ENCODE data around the gene SUMO4.

Gene SUMO4

GRCh38 chr6:149371154-149371553 is 28.9 kb upstream of the SUMO4 start:
- no peak for DNase-seq (ENCODE audit: low read depth)
- H3K4me3 ChIP-seq (ENCODE audit: low read depth, low read length), result no peak overlapping the region
- TF ChIP-seq MYC (IDR thresholded peaks at IDR 0.05; ENCODE audit: low read depth, low read length) (no peak), MAX (IDR thresholded peaks at IDR 0.05; ENCODE audit: low read depth, low read length) (no peak), POLR2A (IDR thresholded peaks at IDR 0.05; ENCODE audit: extremely low read depth, insufficient read length) (no peak)
- TF ChIP-seq, protein P1, sequence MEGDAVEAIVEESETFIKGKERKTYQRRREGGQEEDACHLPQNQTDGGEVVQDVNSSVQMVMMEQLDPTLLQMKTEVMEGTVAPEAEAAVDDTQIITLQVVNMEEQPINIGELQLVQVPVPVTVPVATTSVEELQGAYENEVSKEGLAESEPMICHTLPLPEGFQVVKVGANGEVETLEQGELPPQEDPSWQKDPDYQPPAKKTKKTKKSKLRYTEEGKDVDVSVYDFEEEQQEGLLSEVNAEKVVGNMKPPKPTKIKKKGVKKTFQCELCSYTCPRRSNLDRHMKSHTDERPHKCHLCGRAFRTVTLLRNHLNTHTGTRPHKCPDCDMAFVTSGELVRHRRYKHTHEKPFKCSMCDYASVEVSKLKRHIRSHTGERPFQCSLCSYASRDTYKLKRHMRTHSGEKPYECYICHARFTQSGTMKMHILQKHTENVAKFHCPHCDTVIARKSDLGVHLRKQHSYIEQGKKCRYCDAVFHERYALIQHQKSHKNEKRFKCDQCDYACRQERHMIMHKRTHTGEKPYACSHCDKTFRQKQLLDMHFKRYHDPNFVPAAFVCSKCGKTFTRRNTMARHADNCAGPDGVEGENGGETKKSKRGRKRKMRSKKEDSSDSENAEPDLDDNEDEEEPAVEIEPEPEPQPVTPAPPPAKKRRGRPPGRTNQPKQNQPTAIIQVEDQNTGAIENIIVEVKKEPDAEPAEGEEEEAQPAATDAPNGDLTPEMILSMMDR (IDR thresholded peaks at IDR 0.05; ENCODE audit: low read depth, low read length), result no peak

- no peak overlapping the region for H3K4me3 ChIP-seq (ENCODE audit: low read depth, low read length)
- no peak for DNase-seq (ENCODE audit: low read depth)
- no peak for TF ChIP-seq MAX (IDR thresholded peaks at IDR 0.05; ENCODE audit: low read depth, low read length)
- no peak for TF ChIP-seq MYC (IDR thresholded peaks at IDR 0.05; ENCODE audit: low read depth, low read length)
- no peak for TF ChIP-seq POLR2A (IDR thresholded peaks at IDR 0.05; ENCODE audit: extremely low read depth, insufficient read length)
- TF ChIP-seq, protein P1 (IDR thresholded peaks at IDR 0.05; ENCODE audit: low read depth, low read length), result no peak
These were observed 28.0 kb upstream of the SUMO4 start for GRCh38 chr6:149372062-149372461.

DNA sequence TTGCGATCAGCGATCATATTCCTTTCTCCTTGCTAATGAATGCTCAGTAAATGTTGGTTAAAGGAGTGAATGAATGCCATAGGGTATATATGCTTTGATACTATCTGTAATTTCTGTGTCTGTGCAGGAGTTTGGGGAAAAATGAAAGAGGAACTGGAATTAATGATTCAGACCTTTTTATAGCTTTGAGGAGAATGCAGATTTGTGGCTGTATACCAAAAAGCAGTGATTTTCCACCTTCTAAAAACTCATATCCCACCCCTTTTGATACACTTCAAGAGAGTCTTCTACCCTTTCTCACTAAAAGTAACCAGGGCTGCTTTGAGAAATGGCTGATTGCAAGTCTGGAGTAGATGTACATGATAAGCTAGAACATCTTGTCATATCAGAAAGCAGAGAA is 26.6 kb upstream of the SUMO4 start:
- TF ChIP-seq, protein P1 (IDR thresholded peaks at IDR 0.05; ENCODE audit: low read depth, low read length), result no peak
- TF ChIP-seq POLR2A (IDR thresholded peaks at IDR 0.05; ENCODE audit: extremely low read depth, insufficient read length) (no peak), MYC (IDR thresholded peaks at IDR 0.05; ENCODE audit: low read depth, low read length) (no peak), MAX (IDR thresholded peaks at IDR 0.05; ENCODE audit: low read depth, low read length) (no peak)
- no peak overlapping the region for H3K4me3 ChIP-seq (ENCODE audit: low read depth, low read length)
- no peak for DNase-seq (ENCODE audit: low read depth)

GRCh38 chr6:149379977-149380376 is 20.1 kb upstream of the SUMO4 start:
- no peak for DNase-seq (ENCODE audit: low read depth)
- TF ChIP-seq POLR2A (IDR thresholded peaks at IDR 0.05; ENCODE audit: extremely low read depth, insufficient read length), result no peak
- TF ChIP-seq MYC (IDR thresholded peaks at IDR 0.05; ENCODE audit: low read depth, low read length), result no peak
- TF ChIP-seq, protein P1 (IDR thresholded peaks at IDR 0.05; ENCODE audit: low read depth, low read length), result no peak
- TF ChIP-seq MAX (IDR thresholded peaks at IDR 0.05; ENCODE audit: low read depth, low read length), result no peak
- H3K4me3 ChIP-seq (ENCODE audit: low read depth, low read length), result no peak overlapping the region

DNA sequence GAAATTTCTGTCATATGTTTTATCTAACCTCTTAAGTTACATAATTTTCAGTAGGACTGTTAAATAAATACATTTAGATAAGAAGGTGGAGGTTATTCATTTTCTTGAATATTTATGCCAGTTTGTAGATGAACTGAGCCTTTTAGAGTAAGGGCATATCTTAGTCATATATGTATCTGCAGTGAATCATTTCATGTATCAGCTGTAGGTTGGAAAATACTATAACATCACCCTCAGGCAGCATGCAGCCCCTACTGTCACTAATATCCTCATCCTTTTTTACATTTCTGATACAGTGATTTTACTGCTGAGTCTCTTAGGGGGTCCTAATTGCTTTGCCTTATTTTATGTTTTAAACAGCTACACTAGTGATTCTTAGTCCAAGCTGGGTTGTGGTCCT is 19.5 kb upstream of the SUMO4 start:
- no peak overlapping the region for H3K4me3 ChIP-seq (ENCODE audit: low read depth, low read length)
- no peak for TF ChIP-seq MYC (IDR thresholded peaks at IDR 0.05; ENCODE audit: low read depth, low read length)
- TF ChIP-seq, protein P1 (IDR thresholded peaks at IDR 0.05; ENCODE audit: low read depth, low read length), result no peak
- TF ChIP-seq MAX (IDR thresholded peaks at IDR 0.05; ENCODE audit: low read depth, low read length), result no peak
- TF ChIP-seq POLR2A (IDR thresholded peaks at IDR 0.05; ENCODE audit: extremely low read depth, insufficient read length), result no peak
- DNase-seq (ENCODE audit: low read depth), result no peak

DNA sequence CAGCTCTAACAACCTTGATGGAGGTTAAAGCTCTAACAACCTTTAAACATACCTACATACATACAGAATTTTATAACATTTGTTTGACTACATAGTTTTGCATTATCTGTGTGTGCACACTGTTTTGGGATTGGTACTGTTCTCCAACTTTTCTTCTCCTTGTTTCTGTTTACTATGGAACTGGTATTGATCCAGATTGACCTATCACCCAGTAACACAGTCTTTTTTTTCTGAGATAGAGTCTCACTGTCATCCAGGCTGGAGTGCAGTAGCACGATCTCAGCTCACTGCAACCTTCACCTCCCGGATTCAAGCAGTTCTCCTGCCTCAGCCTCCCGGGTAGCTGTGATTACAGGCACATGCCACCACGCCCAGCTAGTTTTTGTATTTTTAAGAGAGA is 16.7 kb upstream of the SUMO4 start:
- H3K4me3 ChIP-seq (ENCODE audit: low read depth, low read length), result no peak overlapping the region
- DNase-seq (ENCODE audit: low read depth), result no peak
- TF ChIP-seq MYC (IDR thresholded peaks at IDR 0.05; ENCODE audit: low read depth, low read length) (no peak), MAX (IDR thresholded peaks at IDR 0.05; ENCODE audit: low read depth, low read length) (no peak), POLR2A (IDR thresholded peaks at IDR 0.05; ENCODE audit: extremely low read depth, insufficient read length) (no peak)
- TF ChIP-seq, protein P1 (IDR thresholded peaks at IDR 0.05; ENCODE audit: low read depth, low read length), result no peak

Measured in NB4 (cell line).